ENCODE results near the gene COPS6.

Gene COPS6

GRCh38 chr7:100088621-100089457 lies at the start of gene COPS6:
Gene COPS6 (plus strand): TSS chr7:100088969. CDS start chr7:100088991, 22 bp downstream.
- no peaks in the 10 kb centered on the region for H3K9me3 ChIP-seq (ENCODE audit: control insufficient read depth, insufficient read depth, low read length)
- peak within 1 kb of the TSS; percentile 93 for H3K9ac ChIP-seq (ENCODE audit: low read depth, low read length)
- H3K4me1 ChIP-seq (ENCODE audit: control insufficient read depth, insufficient read depth, low read length): peaks cover 3% of the 10 kb centered on the region
- peaks cover 33% of the 10 kb centered on the region for H3K36me3 ChIP-seq (ENCODE audit: control insufficient read depth, insufficient read depth, low read length)
- no peaks in the 10 kb centered on the region for H3K27me3 ChIP-seq (ENCODE audit: control insufficient read depth, insufficient read depth, low read length)
- H3K4me3 ChIP-seq (ENCODE audit: low read depth, low read length): peak within 1 kb of the TSS; percentile 94

DNA sequence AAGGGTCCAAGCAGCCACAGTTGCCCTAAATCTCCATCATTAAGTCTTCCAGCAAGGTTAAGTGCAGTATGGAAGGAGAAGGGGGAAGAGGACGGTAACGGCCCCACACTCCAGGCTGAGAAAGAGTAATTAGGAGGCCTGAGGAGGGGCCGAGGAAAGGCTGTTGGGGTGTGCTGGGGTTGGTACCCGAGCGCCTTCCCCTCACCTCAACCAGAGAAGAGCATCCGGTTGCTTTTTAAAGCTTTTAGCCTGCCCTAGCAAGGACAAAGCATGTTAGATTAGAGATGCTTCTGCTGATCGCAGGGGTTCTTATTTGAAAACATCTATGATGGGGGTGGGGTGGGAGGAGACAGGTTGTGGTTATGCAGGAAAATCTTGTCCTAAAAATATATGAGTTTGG lies 48.2 kb upstream of the COPS6 start:
- no peak overlapping the region for H3K9ac ChIP-seq (ENCODE audit: low read depth, low read length)
- no peaks in the 10 kb centered on the region for H3K27me3 ChIP-seq (ENCODE audit: control insufficient read depth, insufficient read depth, low read length)
- no peaks in the 10 kb centered on the region for H3K9me3 ChIP-seq (ENCODE audit: control insufficient read depth, insufficient read depth, low read length)
- H3K36me3 ChIP-seq (ENCODE audit: control insufficient read depth, insufficient read depth, low read length): peaks cover 2% of the 10 kb centered on the region
- H3K4me1 ChIP-seq (ENCODE audit: control insufficient read depth, insufficient read depth, low read length): no peaks in the 10 kb centered on the region
- no peak overlapping the region for H3K4me3 ChIP-seq (ENCODE audit: low read depth, low read length)

- H3K4me3 ChIP-seq (ENCODE audit: low read depth, low read length): no peak overlapping the region
- peaks cover 2% of the 10 kb centered on the region for H3K36me3 ChIP-seq (ENCODE audit: control insufficient read depth, insufficient read depth, low read length)
- no peaks in the 10 kb centered on the region for H3K9me3 ChIP-seq (ENCODE audit: control insufficient read depth, insufficient read depth, low read length)
- H3K9ac ChIP-seq (ENCODE audit: low read depth, low read length): no peak overlapping the region
- no peaks in the 10 kb centered on the region for H3K4me1 ChIP-seq (ENCODE audit: control insufficient read depth, insufficient read depth, low read length)
- H3K27me3 ChIP-seq (ENCODE audit: control insufficient read depth, insufficient read depth, low read length): no peaks in the 10 kb centered on the region
Measured at GRCh38 chr7:100044718-100045117, 44.1 kb upstream of the COPS6 start.

- no peak overlapping the region for H3K9ac ChIP-seq (ENCODE audit: low read depth, low read length)
- H3K36me3 ChIP-seq (ENCODE audit: control insufficient read depth, insufficient read depth, low read length): no peaks in the 10 kb centered on the region
- no peak overlapping the region for H3K4me3 ChIP-seq (ENCODE audit: low read depth, low read length)
- no peaks in the 10 kb centered on the region for H3K9me3 ChIP-seq (ENCODE audit: control insufficient read depth, insufficient read depth, low read length)
- no peaks in the 10 kb centered on the region for H3K4me1 ChIP-seq (ENCODE audit: control insufficient read depth, insufficient read depth, low read length)
- no peaks in the 10 kb centered on the region for H3K27me3 ChIP-seq (ENCODE audit: control insufficient read depth, insufficient read depth, low read length)
Measured at GRCh38 chr7:100048680-100049079, 40.1 kb upstream of the COPS6 start.

GRCh38 chr7:100049441-100050291 lies 39.1 kb upstream of the COPS6 start, which contains the start of gene ZSCAN21:
Gene ZSCAN21 (plus strand): TSS chr7:100049774. CDS start chr7:100057007, 7,233 bp downstream.
- no peaks in the 10 kb centered on the region for H3K27me3 ChIP-seq (ENCODE audit: control insufficient read depth, insufficient read depth, low read length)
- H3K4me1 ChIP-seq (ENCODE audit: control insufficient read depth, insufficient read depth, low read length): no peaks in the 10 kb centered on the region
- no peaks in the 10 kb centered on the region for H3K9me3 ChIP-seq (ENCODE audit: control insufficient read depth, insufficient read depth, low read length)
- H3K4me3 ChIP-seq (ENCODE audit: low read depth, low read length): peak within 1 kb of the TSS; percentile 95
- H3K9ac ChIP-seq (ENCODE audit: low read depth, low read length): peak within 1 kb of the TSS; percentile 79
- no peaks in the 10 kb centered on the region for H3K36me3 ChIP-seq (ENCODE audit: control insufficient read depth, insufficient read depth, low read length)

GRCh38 chr7:100051611-100052010 lies 37.2 kb upstream of the COPS6 start:
- Histone ChIP-seq H3K9ac (ENCODE audit: low read depth, low read length) (no peak overlapping the region), H3K36me3 (ENCODE audit: control insufficient read depth, insufficient read depth, low read length) (peaks cover under 1% of the 10 kb centered on the region), H3K9me3 (ENCODE audit: control insufficient read depth, insufficient read depth, low read length) (no peaks in the 10 kb centered on the region), H3K27me3 (ENCODE audit: control insufficient read depth, insufficient read depth, low read length) (no peaks in the 10 kb centered on the region), H3K4me1 (ENCODE audit: control insufficient read depth, insufficient read depth, low read length) (no peaks in the 10 kb centered on the region), H3K4me3 (ENCODE audit: low read depth, low read length) (no peak overlapping the region)

DNA sequence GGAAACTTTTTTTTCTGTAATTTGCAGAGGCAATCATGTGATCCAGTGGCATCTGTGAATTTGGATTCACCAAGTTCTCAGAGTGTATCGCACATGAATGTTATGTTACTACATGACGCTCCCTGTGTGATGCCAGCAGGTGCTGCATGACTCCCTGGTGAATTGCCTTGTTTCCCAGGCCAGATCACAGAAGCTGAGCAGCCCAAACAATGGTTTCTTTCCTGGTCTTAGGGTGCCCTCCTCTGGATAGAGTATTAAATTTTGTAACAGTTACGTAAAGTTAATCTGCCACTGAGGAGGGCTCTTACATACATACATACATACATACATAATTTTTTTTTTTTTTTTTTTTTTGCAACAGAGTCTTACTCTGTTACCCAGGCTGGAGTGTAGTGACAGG lies 35.6 kb upstream of the COPS6 start:
- H3K36me3 ChIP-seq (ENCODE audit: control insufficient read depth, insufficient read depth, low read length): peaks cover 16% of the 10 kb centered on the region
- no peaks in the 10 kb centered on the region for H3K9me3 ChIP-seq (ENCODE audit: control insufficient read depth, insufficient read depth, low read length)
- no peaks in the 10 kb centered on the region for H3K4me1 ChIP-seq (ENCODE audit: control insufficient read depth, insufficient read depth, low read length)
- no peak overlapping the region for H3K4me3 ChIP-seq (ENCODE audit: low read depth, low read length)
- H3K27me3 ChIP-seq (ENCODE audit: control insufficient read depth, insufficient read depth, low read length): no peaks in the 10 kb centered on the region
- H3K9ac ChIP-seq (ENCODE audit: low read depth, low read length): no peak overlapping the region

DNA sequence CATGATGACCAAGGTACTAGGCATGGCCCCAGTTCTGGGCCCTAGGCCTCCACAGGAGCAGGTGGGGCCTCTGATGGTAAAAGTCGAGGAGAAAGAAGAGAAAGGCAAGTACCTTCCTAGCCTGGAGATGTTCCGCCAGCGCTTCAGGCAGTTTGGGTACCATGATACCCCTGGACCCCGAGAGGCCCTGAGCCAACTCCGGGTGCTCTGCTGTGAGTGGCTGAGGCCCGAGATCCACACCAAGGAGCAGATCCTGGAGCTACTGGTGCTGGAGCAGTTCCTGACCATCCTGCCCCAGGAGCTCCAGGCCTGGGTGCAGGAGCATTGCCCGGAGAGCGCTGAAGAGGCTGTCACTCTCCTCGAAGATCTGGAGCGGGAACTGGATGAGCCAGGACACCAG lies 31.8 kb upstream of the COPS6 start:
- H3K9ac ChIP-seq (ENCODE audit: low read depth, low read length): no peak overlapping the region
- H3K36me3 ChIP-seq (ENCODE audit: control insufficient read depth, insufficient read depth, low read length): peaks cover 37% of the 10 kb centered on the region
- H3K4me1 ChIP-seq (ENCODE audit: control insufficient read depth, insufficient read depth, low read length): no peaks in the 10 kb centered on the region

GRCh38 chr7:100059251-100059739 lies 29.5 kb upstream of the COPS6 start:
- Histone ChIP-seq H3K9me3 (ENCODE audit: control insufficient read depth, insufficient read depth, low read length) (no peaks in the 10 kb centered on the region), H3K36me3 (ENCODE audit: control insufficient read depth, insufficient read depth, low read length) (peaks cover 50% of the 10 kb centered on the region), H3K4me3 (ENCODE audit: low read depth, low read length) (no peak overlapping the region), H3K9ac (ENCODE audit: low read depth, low read length) (no peak overlapping the region), H3K4me1 (ENCODE audit: control insufficient read depth, insufficient read depth, low read length) (no peaks in the 10 kb centered on the region), H3K27me3 (ENCODE audit: control insufficient read depth, insufficient read depth, low read length) (no peaks in the 10 kb centered on the region)

More for the DNA sequence above, 31.8 kb upstream of the COPS6 start:
- no peaks in the 10 kb centered on the region for H3K27me3 ChIP-seq (ENCODE audit: control insufficient read depth, insufficient read depth, low read length)
- no peak overlapping the region for H3K4me3 ChIP-seq (ENCODE audit: low read depth, low read length)
- no peaks in the 10 kb centered on the region for H3K9me3 ChIP-seq (ENCODE audit: control insufficient read depth, insufficient read depth, low read length)

DNA sequence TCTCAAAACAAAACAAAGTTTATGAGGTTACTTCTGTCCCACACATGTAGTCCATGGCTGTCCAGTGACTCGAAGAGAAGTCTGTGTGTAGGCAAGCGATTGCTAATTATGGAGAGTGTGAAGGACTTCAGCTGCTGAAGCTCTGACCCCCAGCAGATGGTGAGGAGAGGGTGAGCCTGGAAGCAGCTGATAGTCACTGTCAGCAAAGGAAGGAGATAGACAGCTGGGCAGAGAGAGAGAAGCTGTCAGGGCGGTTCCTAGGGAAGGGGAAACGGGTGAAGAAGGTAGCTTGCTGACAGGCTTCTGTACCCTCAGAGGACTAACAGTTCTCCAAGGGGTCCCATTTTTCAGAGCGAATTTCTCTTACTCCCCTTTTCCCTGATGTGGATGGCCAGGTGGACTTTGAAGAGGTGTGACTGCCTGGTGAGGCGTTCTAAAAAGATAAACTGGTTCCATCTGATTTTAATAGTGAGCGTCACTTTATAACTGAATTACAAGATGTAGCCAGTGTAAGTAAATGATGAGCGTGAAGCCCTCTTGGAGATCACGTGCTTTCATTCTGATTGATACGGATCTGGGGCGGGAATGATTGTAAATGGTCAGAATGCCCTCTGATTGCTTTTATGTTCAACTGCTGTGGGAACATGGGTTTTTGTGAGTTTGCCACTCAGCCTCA lies 27.1 kb upstream of the COPS6 start:
- Histone ChIP-seq H3K36me3 (ENCODE audit: control insufficient read depth, insufficient read depth, low read length) (peaks cover 54% of the 10 kb centered on the region), H3K9me3 (ENCODE audit: control insufficient read depth, insufficient read depth, low read length) (no peaks in the 10 kb centered on the region)

DNA sequence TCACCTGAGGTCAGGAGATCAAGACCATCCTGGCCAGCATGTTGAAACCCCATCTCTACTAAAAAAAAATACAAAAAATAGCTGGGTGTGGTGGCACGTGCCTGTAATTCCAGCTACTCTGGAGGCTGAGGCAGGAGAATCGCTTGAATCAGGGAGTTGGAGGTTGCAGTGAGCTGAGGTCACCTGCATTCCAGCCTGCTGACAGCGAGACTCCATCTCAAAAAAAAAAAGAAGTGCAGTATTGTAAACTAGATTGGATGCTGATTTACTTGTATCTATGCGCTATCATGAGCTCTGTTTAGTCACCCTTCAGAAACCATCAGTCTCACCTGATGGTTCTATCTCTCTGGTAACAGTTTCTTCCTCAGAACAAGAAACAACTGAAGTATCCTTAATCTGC lies 25.4 kb upstream of the COPS6 start:
- H3K4me1 ChIP-seq (ENCODE audit: control insufficient read depth, insufficient read depth, low read length): no peaks in the 10 kb centered on the region
- H3K36me3 ChIP-seq (ENCODE audit: control insufficient read depth, insufficient read depth, low read length): peaks cover 38% of the 10 kb centered on the region
- no peak overlapping the region for H3K9ac ChIP-seq (ENCODE audit: low read depth, low read length)
- H3K9me3 ChIP-seq (ENCODE audit: control insufficient read depth, insufficient read depth, low read length): no peaks in the 10 kb centered on the region
- no peak overlapping the region for H3K4me3 ChIP-seq (ENCODE audit: low read depth, low read length)
- no peaks in the 10 kb centered on the region for H3K27me3 ChIP-seq (ENCODE audit: control insufficient read depth, insufficient read depth, low read length)

More for the DNA sequence above, 27.1 kb upstream of the COPS6 start:
- H3K4me3 ChIP-seq (ENCODE audit: low read depth, low read length): no peak overlapping the region
- H3K4me1 ChIP-seq (ENCODE audit: control insufficient read depth, insufficient read depth, low read length): no peaks in the 10 kb centered on the region
- no peak overlapping the region for H3K9ac ChIP-seq (ENCODE audit: low read depth, low read length)
- no peaks in the 10 kb centered on the region for H3K27me3 ChIP-seq (ENCODE audit: control insufficient read depth, insufficient read depth, low read length)

All from iPS-15b (cell line).